Activated CD8-positive, alpha-beta memory T cell treated with anti-CD3 and anti-CD28 coated beads for 1 hour (primary cell): Measurements from ENCODE around the gene ZNF367.

Source experiments
- DNase-seq, 2 donors: peaks; one replicate each; pipeline ENCODE4 v3.0.0-alpha.2; 2020; ENCODE audit warnings: low read depth in 1 of 2; ENCODE audit errors: extremely low read depth in 1 of 2

The ZNF367 gene

DNA sequence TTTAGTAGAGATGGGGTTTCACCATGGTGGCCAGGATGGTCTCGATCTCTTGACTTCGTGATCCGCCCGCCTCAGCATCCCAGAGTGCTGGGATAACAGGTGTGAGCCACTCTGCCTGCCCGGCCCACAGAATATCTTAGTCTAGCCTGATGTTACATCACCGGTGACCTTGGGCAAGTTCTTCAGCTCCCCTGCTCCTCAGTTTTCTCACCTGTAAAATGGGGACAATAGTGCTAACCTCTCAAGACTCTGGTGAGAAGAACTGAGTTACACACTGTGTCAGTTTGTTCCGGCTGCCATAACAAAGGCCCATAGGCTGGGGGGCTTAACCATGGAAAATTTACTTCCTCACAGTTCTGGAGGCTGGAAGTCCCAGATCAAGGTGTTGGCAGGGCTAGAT, 19.3 kb upstream of the ZNF367 start:
- DNase-seq = no peak

DNA sequence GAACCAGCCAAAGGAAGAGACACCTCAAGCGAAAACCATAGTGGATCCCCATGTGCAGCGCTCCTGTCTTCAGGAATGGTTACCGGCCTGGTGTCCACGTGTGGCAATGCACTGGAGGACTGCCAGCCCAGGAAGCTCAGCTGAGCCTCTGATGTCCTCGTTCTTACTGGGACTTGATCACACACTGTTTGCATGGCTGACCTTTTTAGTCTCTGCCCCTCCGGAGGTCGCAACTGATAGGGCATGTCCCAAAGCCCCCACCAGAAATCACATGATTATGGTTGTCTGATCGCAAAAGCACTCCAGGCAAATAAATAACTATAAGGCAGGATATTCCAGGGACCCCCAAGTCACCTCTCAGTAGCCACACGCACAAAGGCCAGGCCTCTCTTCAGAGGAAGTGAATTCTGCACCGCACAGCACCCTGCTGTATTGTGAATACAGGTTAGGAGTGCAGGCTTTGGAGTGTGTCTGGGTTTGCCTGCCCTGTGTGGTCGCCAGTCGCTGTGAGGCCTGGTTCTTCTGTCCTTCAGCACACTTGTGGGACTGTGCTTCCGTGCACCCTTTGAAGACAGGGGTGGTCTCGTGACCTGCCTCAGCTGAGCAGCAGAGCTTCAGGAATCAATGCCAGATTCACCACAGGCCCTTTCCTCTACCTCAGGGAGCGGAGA, 18.4 kb upstream of the ZNF367 start:
- DNase-seq = no peak

DNA sequence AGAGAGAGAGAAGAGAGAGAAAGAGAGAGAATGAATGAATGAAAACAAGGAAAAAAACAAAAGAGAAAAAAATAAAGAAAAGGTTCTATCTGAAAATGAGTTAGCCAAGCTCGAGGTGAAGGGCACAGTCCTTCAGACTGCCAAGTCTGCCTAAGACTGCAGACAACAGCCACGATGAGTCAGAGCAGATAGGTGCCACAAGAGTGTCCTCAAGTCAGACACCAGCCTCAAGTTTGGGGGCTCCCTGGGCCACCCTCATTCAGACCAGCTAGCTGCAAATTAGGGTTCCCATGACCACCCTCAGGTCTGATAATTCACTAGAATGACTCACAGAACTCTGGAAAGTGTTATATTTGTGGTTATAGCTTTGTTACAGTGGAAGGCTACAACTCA, 17.9 kb upstream of the ZNF367 start:
- DNase-seq = no peak

DNA sequence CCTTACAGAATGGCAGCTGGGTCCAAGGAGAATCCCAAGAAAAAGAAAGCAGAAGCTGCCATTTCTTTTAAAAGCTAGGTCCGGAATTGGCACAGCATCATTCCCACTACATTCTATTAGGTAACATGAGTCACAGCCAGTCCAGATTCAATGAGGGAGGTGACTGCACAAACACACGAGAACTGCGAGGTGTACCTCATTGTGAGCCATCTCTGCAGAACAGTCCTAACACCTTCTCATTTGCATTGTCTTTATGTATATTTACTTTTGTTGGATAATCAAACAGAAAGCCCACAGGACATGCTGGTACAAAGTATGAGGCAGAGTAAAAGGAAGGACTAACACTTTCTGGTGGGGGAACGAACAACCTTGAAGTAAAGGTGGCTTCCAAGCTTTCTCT, 17.2 kb upstream of the ZNF367 start:
- no peak for DNase-seq

DNA sequence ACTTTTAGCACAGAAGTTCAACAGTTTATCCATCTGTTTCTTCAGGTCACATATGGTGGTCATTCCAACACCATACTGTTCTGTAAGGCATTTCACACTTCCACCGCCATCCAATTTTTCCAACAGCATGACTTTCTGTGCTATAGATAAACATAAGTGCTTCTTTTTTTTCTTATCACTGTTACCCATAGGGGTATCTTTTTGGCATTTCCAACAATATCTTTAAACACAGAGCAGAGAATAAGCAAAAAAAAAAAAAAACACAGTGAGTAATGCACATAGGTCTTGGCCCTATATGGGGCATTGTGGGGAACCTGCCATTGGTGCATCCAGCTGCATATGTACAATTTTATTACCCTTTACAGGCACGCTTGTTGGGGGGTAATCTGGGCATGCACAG, 12.2 kb upstream of the ZNF367 start:
- DNase-seq = no peak

DNA sequence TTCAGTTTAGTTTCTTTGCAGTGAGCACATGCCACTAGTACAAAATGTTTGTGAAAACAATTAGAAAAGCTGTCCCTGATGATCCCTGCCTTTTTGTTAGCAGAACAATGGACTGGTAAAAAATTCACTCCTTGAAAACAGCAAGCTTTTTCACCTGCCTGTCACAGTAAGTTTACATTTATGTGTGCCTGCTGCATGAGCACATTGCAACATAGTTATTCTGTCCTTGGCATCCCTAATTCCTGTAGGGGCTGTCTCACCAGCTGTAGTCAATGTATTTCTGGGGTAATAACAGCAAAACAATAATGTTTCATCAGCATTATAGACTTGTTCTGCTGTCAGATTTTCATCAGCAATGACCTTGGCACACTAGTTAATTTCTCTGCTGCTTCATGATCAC, 11.6 kb upstream of the ZNF367 start:
- DNase-seq = no peak

DNA sequence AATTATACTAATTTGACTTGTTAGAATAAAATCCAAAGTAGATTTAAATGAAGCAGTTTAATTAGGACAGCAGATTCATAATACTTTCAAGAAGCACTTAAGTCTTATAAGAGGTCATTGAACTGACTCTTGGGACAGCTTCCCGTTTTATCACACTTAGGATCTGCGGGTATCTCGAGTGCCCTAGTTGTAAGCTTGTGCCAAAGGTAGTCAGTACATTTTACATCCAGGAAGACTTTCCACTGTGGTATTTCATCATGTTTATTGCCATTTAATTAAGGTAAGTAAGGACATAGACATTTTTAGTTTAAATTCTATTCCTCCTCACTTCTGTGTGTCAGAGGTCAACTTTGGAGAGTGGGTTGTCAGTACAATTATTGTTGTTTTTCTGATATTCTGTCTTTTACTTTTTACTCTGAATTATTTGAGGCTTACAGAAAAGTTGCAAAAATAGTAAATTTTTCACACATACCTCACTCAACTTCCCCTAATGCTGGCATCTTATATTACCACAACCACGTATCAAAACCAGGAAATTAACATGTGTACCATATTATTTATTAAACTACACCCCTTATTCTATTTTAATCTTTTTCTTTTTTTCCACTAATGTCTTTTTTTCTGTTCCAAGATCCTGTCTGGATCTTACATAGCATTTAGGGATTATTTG, 7.5 kb upstream of the ZNF367 start:
- DNase-seq = no peak

DNA sequence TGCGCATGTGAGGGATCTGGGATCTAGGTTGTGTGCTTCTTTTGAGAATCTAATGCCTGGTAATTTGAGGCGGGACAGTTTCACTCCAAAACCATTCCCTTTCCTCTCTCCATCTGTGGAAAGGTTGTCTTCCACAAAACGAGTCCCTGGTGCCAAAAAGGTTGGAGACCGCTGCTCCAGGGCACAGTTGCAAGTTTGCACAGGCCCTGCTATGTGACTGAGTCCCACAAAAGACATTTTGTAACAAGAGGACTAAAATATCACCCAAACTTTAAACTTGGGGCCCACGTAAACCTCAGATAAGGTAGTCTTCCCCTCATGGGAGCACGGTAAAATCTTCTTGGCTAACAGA, 5.8 kb upstream of the ZNF367 start:
- DNase-seq = no peak

DNA sequence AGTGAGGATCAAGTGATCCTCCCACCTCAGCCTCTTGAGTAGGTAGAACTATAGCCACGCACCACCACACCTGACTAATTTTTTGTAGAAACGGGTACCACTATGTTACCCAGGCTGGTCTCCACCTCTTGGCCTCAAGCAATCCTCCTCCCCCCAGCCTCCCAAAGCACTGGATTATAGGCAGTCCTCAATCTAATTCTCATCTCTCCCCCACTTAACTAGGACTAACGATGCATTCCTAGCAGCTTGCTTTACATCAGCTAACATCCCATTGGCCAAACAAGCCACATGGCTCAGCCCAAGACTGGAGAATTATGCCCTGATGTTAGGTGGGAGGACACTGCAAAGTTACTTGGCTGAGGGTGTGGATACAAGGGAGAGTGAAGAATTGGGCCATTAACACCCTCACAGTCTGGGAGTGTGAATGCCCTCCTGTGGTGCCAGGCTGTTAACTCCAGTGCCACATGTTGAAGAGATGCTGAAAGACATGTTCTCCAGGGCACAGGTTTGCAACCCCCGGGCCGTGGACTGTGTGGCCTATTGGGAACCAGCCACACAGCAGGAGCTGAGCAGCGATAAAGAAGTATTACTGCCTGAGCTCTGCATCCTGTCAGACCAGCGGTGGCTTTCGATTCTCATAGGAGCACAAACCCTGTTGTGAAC, 5.3 kb upstream of the ZNF367 start:
- DNase-seq = no peak

DNA sequence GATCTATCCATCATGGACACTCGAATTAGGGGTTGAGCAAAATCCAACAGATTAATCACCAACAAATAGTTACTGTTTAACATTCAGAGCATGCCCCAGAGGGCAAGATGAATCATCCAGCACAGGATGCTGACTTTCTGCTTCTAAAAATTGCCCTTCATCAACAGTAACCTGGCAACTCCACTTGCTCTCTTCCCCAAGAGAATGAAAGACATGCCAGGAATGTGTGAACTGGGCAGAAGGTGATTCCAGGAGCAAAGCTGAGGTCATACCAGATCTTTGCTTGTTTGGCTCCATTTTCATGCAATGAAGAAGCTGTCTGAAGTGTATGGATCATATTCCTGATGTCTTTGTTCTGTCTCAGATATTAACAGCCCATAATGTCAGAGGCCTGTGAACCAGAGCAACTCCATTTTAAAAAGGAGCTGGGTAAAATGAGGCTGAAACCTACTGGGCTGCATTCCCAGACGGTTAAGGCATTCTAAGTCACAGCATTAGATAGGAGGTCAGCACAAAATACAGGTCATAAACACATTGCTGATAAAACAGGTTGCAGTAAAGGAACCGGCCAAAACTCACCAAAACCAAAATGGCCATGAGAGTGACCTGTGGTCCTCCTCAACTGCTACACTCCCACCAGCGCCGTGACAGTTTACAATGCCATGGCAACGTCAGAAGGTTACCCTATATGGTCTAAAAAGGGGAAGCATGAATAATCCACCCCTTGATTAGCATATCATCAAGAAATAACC, 2.5 kb upstream of the ZNF367 start:
- no peak for DNase-seq

DNA sequence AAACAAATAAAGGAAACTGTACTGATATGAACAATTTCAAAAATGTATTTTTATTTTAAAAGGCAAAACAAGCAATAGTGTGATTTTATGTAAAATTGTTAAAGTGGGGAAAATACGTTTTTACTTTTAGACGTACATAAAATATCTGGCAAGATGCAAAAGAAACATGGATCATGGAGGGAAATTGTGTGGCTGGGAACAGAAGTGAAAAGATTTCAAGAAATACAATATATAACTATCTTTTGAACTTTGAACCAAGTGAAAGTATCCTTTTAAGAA, 1.5 kb upstream of the ZNF367 start:
- DNase-seq = no peak

DNA sequence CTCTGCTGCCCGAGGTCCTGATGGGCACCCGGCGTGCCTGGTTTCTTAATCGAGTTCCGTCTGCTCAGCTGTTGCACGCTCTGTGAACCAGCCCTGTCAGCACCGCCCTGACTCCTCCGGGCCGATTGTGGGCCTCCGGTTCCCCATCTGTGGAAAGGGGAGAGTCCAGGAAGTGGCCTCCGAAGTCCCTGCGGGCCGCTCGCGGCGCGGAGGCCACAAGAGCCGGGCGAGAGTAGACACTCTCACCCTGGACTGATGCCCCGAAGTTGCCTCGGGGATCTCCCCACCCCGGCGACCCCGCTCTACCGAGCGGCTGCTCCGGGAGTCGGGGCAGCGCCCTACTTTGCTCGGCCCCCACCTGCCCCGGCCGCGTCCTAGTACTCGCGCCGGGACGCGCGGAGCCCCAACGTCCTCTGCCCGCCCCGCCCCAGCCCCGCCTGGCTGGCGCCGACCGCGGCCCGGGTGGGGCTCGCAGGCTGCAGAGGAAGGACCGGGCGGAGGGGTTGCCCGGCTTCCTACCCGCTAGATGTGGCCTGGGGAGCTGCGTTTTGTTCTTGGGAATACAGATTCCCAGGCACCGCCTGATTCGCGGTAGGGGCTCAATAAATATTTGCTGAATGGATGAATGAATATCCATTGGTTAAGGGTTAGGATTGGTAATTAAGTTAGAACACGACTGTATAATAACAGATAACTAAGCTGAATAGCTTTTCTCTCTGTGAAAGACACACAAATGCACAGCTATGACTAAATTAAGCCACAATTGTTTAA, 935 bp upstream of the ZNF367 start:
- DNase-seq = peak in 1 of 2 donors; percentile 36

DNA sequence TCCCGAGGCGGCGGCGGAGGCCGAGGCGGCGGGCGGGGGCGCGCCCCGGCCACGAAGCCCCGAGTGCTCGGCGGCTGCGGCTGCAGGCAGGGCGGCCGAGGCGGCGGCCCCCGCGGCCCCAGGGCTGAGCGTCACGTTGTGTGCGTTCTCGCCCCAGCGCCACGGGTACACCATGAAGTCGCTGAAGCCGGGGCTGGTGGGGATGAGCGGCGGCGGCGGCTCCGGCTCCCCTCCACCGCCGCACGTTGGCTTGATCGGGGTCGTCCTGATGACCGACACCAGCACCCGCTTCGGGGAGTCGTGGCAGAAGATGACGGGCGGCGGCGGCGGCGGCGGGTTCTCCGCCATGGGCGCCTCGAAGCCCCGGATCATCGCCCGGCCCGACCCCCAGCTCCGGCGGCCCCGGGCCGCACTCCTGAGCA, 498 bp downstream of the ZNF367 start:
- DNase-seq = no peak

DNA sequence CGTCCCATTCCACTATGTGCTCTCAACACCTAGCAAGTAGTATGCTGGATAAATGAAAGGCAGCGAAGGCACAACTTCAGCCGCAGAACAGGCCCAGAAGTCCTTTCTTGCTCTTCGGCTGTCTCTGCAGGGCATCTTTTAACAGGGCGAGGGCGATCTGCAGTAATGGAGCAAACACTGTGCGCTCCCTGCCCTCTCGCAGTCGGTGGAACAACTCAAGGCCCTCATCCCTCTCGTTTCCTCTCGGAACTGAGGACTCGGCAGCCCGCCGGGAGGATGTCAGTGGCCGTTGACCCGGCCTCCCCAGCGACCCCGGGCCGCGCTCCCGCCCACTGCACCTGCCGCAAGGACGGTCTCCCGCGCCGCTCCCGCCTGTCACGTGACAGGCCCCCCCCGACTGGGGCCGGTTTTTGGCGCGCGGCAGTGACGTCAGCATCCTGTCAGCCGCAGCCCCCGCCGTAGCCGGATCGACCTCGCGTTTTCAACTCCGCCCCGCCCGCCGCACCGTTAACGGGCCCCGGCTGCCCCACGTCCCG, 1.1 kb downstream of the ZNF367 start:
- DNase-seq = peak; percentile 68 to 94

DNA sequence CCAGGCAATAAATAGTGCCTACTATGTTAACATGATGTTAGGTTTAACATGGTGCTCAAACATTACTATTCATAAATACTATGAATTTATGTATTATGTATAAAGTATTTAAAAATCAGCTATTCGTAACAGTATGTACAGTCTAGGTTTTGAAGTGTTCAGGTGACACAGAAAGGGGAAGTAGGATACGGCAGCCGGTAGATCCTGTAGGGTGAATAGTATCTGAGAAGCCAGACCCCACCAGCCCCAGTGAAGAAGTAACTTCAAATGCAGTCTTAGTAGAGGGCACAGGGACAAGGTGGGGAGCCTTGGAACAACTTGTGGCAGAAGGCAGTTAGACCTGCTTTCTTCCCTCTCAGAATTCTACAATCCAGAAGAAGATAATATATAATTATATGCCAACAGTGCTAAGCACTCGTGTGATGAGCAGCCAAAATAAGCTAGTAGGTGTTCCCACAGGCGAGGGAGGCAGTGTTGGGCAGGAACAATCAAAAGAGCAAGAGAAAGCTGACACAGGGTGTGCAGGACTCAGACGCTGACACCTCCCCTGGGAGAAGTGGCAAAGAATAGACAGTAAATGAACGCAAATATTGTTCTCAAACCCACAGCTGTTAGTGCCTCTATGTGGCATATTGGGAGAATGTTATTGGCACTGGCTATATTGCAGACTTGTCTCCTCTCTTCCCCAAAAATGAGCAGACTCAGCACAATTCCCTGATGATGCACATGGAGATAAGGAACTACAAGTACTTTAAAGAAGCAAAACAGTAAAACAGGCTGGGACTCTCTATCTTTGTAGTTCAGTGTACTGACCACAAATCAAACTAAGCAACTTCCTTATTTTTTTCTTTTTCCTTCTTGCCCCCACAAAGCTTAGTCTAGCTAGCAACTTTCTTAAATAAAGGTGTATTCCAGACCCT, 4.6 kb downstream of the ZNF367 start:
- DNase-seq = no peak

DNA sequence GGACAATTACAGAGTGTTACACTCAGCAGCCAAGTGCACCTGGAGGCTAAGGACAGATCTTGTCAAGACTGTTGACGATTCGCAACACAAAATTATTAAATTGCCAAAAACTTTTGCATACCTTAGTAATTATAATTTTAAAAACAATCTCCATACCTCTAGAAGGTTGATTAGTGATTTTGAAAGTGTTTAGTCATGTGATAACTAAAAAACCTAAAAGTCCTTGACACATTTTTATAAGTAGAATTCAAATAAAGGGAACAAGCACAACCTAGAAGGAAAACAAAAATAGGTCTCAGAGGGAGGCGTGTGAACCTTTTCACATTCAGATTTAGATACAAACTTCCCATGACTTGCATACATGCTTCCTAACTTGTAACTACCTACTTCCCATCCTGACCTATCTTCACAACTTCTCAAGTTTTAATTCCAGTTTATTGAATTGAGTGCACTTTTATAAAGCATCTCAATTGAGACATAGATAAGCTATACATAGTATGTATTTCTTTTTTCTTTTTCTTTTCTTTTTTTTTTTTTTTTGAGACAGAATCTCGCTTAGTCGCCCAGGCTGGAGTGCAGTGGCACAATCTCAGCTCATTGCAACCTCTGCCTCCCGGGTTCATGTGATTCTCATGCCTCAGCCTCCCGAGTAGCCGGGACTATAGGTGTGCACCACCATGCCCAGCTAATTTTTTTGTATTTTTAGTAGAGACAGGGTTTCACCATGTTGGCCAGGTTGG, 5.8 kb downstream of the ZNF367 start:
- DNase-seq = no peak

DNA sequence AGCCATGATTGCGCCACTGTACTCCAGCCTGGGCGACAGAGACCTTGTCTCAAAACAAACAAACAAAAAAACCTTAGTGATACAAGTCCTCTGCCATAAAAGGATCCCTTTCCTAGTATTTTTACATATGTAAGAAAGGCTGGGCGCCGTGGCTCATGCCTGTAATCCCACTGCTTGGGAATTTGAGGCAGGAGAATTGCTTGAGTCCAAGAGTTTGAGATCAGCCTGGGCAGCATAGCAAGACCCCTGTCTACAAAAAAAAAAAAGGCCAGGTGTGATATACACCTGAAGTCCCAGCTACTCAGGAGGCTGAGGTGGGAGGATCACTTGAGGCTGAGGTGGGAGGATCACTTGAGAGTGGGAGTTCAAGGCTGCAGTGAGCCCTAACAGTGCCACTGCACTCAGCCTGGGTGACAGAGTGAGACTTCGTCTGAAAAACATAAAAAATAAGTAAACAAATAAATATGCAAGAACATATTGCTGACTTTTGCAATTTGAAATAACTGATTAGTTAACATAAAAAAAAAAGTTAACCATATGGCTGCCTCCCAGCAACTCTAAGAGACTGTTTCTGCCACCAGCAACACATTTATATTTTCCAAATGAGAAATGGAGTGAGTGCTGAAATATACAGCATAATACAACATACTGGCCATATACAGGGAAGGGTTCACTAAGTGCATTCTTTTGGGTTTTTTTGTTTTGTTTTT, 6.9 kb downstream of the ZNF367 start:
- DNase-seq = no peak

DNA sequence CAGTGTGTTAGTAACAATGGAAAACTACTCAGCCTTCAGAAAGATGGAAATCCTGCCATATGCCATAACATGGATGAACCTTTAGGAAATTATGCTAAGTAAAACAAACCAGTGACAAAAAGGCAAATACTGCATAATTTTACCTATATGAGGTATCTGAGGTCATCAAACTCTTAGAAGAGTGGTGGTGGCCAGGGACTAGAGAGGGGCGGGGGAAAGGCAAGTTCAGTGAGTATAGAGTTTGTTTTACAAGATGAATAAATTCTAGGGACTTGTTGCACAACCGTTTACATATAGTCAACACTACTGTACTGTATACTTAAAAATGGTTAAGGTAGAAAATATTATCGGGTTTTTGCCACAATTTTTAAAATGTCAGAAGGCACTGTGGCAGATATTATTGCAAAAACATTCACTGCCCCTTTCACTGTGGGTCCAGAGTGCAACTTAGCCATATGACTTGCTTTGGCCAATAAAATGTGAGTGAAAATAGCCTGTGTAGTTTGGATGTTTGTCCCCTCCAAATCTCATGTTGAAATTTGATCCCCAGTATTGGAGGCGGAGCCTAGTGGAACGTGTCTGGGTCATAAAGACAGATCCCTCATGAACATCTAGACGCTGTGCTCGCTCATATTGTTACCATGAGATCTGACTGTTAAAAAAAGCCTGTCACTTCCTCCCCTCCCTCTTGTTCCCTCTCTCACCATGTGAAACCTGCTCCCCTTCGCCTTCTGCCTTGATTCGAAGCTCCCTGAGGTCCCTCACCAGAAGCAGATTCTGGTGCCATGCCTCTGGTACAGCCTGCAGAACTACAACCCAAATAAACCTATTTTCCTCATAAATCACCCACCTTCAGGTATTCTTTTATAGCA, 9.5 kb downstream of the ZNF367 start:
- no peak for DNase-seq
